ENCODE results near the gene STMND1. TPM values are rescaled to one million over a fixed set of nuclear protein-coding genes. Genes with fewer than 3 reads are reported as not detected.

STMND1 gene
- total RNA-seq, 1 donor from 2014 or later = not detected

- Histone ChIP-seq H3K4me3 (no peak overlapping the region), H3K27me3 (no peaks in the 10 kb centered on the region), H3K4me1 (no peaks in the 10 kb centered on the region), H3K27ac (no peak overlapping the region), H3K9me3 (no peaks in the 10 kb centered on the region), H3K36me3 (no peaks in the 10 kb centered on the region)
- DNase-seq (no peak), ATAC-seq (no peak)
- intact Hi-C loops (cut with DNase I) = no loop called here
- TF ChIP-seq CTCF (IDR thresholded peaks at IDR 0.05) = no peak
Observed at GRCh38 chr6:17132967-17133366, 31.1 kb downstream of the STMND1 start.

- Histone ChIP-seq H3K27ac (no peak overlapping the region), H3K4me3 (no peak overlapping the region), H3K27me3 (no peaks in the 10 kb centered on the region), H3K4me1 (no peaks in the 10 kb centered on the region), H3K9me3 (no peaks in the 10 kb centered on the region), H3K36me3 (no peaks in the 10 kb centered on the region)
- no peak for DNase-seq
- intact Hi-C loops (cut with DNase I) = no loop called here
- no peak for ATAC-seq
- TF ChIP-seq CTCF (IDR thresholded peaks at IDR 0.05) = no peak
Observed at GRCh38 chr6:17138033-17138432, 36.2 kb downstream of the STMND1 start.

- Histone ChIP-seq H3K36me3 (no peaks in the 10 kb centered on the region), H3K4me1 (no peaks in the 10 kb centered on the region), H3K27me3 (no peaks in the 10 kb centered on the region), H3K4me3 (no peak overlapping the region), H3K9me3 (no peaks in the 10 kb centered on the region), H3K27ac (no peak overlapping the region)
- TF ChIP-seq CTCF (IDR thresholded peaks at IDR 0.05) = no peak
- ATAC-seq (no peak), DNase-seq (no peak)
- intact Hi-C loops (cut with DNase I) = no loop called here
Observed at GRCh38 chr6:17144016-17144415, 42.2 kb downstream of the STMND1 start.

- DNase-seq (no peak), ATAC-seq (no peak)
- H3K9me3 ChIP-seq = no peaks in the 10 kb centered on the region
- no peaks in the 10 kb centered on the region for H3K36me3 ChIP-seq
- H3K4me3 ChIP-seq = no peak overlapping the region
- H3K27me3 ChIP-seq = no peaks in the 10 kb centered on the region
- intact Hi-C loops (cut with DNase I) = no loop called here
- no peak for TF ChIP-seq CTCF (IDR thresholded peaks at IDR 0.05)
- no peak overlapping the region for H3K27ac ChIP-seq
- no peaks in the 10 kb centered on the region for H3K4me1 ChIP-seq
Observed at GRCh38 chr6:17149571-17149970, 47.7 kb downstream of the STMND1 start.

- intact Hi-C loops (cut with DNase I) = no loop called here
- no peaks in the 10 kb centered on the region for H3K36me3 ChIP-seq
- H3K27me3 ChIP-seq = no peaks in the 10 kb centered on the region
Observed at GRCh38 chr6:17150096-17150495, 48.2 kb downstream of the STMND1 start.

More at GRCh38 chr6:17150096-17150495, 48.2 kb downstream of the STMND1 start:
- no peaks in the 10 kb centered on the region for H3K4me1 ChIP-seq
- DNase-seq (no peak), ATAC-seq (no peak)
- TF ChIP-seq CTCF (IDR thresholded peaks at IDR 0.05) = no peak
- no peak overlapping the region for H3K27ac ChIP-seq
- H3K9me3 ChIP-seq = no peaks in the 10 kb centered on the region
- H3K4me3 ChIP-seq = no peak overlapping the region
